K562 (cell line): Measurements from ENCODE around the gene HJV. TPM values are rescaled to one million over a fixed set of nuclear protein-coding genes. Genes with fewer than 3 reads are reported as not detected.

Source experiments
- FUS ChIP-seq: fragments of 200-400 bp; formaldehyde crosslinking; optimal IDR thresholded peaks from 2 replicates; pipeline ENCODE3; 2017; ENCODE audit warnings: low read depth, low read length
- GATAD2A ChIP-seq: fragments of 450-650 bp; IDR thresholded peaks from 2 replicates; pipeline ENCODE4 v1.6.1; 2017
- HDGF ChIP-seq: fragments of 450-650 bp; IDR thresholded peaks from 2 replicates; pipeline ENCODE4 v1.6.1; 2016
- JUND ChIP-seq, 2 experiments: IDR thresholded peaks; 2 replicates in 1 of 2; 3 replicates in 1 of 2; pipeline ENCODE4 v1.6.1; 2011; ENCODE audit warnings: borderline replicate concordance in 2 of 2, low read depth in 2 of 2, low read length in 2 of 2, improper control_type of control experiment in 1 of 2, missing biosample characterization in 1 of 2, missing genetic modification characterization in 1 of 2, missing genetic modification reagents in 1 of 2
- MTA1 ChIP-seq: fragments of 450-650 bp; IDR thresholded peaks from 2 replicates; pipeline ENCODE4 v1.6.1; 2017; ENCODE audit warnings: borderline replicate concordance
- SMARCE1 ChIP-seq: fragments of 450-650 bp; IDR thresholded peaks from 2 replicates; pipeline ENCODE4 v1.7.1; 2016; ENCODE audit warnings: mild to moderate bottlenecking
- TBP ChIP-seq: optimal IDR thresholded peaks from 2 replicates; pipeline ENCODE3; 2011; ENCODE audit warnings: low read depth, low read length, improper control_type of control experiment
- ZBED1 ChIP-seq: IDR thresholded peaks from 2 replicates; pipeline ENCODE4 v1.6.1; 2014
- ZNF785 ChIP-seq: fragments of 250-450 bp; sonication (Bioruptor Pico); IDR thresholded peaks from 2 replicates; pipeline ENCODE4 v1.4.0; 2020; ENCODE audit warnings: mild to moderate bottlenecking
- ZNF830 ChIP-seq: fragments of 250-450 bp; sonication (Bioruptor Pico); IDR thresholded peaks from 2 replicates; pipeline ENCODE4 v1.5.0; 2021; ENCODE audit warnings: mild to moderate bottlenecking
- polyA plus RNA-seq, 8 experiments: library from polyadenylated mRNA; depleted of rRNA in 4 of 8; stranded (reverse) in 5 of 8; unstranded in 3 of 8; fragments of >200 nt; fragmentation: Nextera tagmentation in 2 of 8; fragmentation: Illumina TruSeq in 1 of 8; extraction: Ambion mirVana in 2 of 8; extraction: Trizol in 1 of 8; gene quantifications; 2 replicates each; pipeline versions ENCODE4 v1.2.1 to v1.2.3, GENCODE V29; 2011 to 2014; ENCODE audit warnings: inconsistent platforms in 1 of 8, missing spikeins in 1 of 8
- total RNA-seq, 7 experiments: library from RNA; depleted of rRNA in 6 of 7; stranded (reverse); fragments of >200 nt in 6 of 7; fragmentation: Illumina TruSeq in 2 of 7; extraction: Trizol in 2 of 7; gene quantifications; 2 replicates each; pipeline versions ENCODE4 v1.2.1 to v1.2.3, GENCODE V29; 2011 to 2021; ENCODE audit warnings: low replicate concordance in 1 of 7
- TF ChIP-seq, protein P1 (sequence below): fragments of 250-450 bp; sonication (Bioruptor Pico); IDR thresholded peaks from 2 replicates; pipeline ENCODE4 v1.4.0; 2020; ENCODE audit warnings: mild to moderate bottlenecking, moderate library complexity, borderline replicate concordance
- TF ChIP-seq, protein P2 (sequence below), 2 experiments: fragments of 450-650 bp in 1 of 2; sonication (generic) in 1 of 2; formaldehyde crosslinking in 1 of 2; IDR thresholded peaks; 2 replicates each; pipeline versions ENCODE4 v1.7.1 to v1.9.0; 2016 to 2022; ENCODE audit warnings: inconsistent platforms in 1 of 2, mild to moderate bottlenecking in 1 of 2, missing genetic modification reagents in 1 of 2
- TF ChIP-seq, protein P3 (sequence below): fragments of 450-650 bp; formaldehyde crosslinking; IDR thresholded peaks from 2 replicates; pipeline ENCODE4 v1.4.0; 2020; ENCODE audit warnings: mild to moderate bottlenecking

HJV gene
- total and polyA plus RNA-seq, 9 of the 15 experiments (the other 6 are each of a cell fraction or from before 2014, with no cell fraction given): 1.0 to 6.6 (median 2.4) TPM

DNA sequence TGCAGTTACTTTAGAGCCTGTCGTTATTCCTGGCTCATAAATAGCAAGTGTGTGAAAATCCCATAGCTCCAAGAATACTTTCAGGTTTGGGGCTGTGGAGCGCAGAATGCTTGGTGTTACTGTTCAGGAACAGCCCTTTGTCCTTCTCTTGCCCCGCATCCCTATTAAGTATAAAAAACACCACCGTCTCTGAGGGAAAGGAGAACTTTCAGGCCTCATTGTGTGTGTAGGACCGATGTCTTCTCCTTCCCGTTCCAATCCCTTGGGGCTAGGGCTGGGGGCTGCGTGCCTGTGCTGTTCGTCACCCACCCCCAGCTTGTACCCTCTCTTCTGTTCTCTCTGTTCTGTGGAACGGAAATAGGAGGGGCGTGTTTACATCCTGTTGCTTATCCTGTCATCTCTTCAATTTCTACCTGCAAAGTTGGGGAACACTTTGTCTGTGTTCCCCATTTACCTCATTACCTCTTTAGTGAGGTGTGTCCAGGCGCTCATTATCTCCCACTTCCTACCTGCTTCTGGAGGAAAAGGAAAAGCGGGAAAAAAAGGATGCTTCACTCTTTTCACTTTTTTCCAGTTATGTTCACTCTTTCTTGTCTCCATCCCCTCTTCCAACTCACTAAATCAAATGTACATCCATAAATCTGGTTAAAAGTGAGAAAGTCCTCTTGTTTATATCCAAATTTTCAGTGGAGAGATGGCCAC, 24.4 kb downstream of the HJV start (continued):
- TF ChIP-seq, protein P1, sequence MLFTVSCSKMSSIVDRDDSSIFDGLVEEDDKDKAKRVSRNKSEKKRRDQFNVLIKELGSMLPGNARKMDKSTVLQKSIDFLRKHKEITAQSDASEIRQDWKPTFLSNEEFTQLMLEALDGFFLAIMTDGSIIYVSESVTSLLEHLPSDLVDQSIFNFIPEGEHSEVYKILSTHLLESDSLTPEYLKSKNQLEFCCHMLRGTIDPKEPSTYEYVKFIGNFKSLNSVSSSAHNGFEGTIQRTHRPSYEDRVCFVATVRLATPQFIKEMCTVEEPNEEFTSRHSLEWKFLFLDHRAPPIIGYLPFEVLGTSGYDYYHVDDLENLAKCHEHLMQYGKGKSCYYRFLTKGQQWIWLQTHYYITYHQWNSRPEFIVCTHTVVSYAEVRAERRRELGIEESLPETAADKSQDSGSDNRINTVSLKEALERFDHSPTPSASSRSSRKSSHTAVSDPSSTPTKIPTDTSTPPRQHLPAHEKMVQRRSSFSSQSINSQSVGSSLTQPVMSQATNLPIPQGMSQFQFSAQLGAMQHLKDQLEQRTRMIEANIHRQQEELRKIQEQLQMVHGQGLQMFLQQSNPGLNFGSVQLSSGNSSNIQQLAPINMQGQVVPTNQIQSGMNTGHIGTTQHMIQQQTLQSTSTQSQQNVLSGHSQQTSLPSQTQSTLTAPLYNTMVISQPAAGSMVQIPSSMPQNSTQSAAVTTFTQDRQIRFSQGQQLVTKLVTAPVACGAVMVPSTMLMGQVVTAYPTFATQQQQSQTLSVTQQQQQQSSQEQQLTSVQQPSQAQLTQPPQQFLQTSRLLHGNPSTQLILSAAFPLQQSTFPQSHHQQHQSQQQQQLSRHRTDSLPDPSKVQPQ (CRISPR knock-in tag): no peak
- TF ChIP-seq JUND (IDR thresholded peaks at IDR 0.05; ENCODE audit: borderline replicate concordance, low read depth, low read length) (no peak), JUND (tag; IDR thresholded peaks at IDR 0.05; ENCODE audit: borderline replicate concordance, low read depth, low read length) (0 out of 3 replicates have a peak, but pooled peaks have one; percentile 6), ZNF785 (no peak), FUS (no peak), MTA1 (0 out of 2 replicates have a peak, but pooled peaks have one; percentile 66), ZNF830 (CRISPR knock-in tag) (0 out of 2 replicates have a peak, but pooled peaks have one; percentile 43), SMARCE1 (peak; percentile 13; the same call in 1 of the 2 replicates), HDGF (peak; percentile 90; the same call in 1 of the 2 replicates), ZBED1 (no peak), GATAD2A (0 out of 2 replicates have a peak, but pooled peaks have one; percentile 21), TBP (peak; percentile 47)
- TF ChIP-seq, protein P2, sequence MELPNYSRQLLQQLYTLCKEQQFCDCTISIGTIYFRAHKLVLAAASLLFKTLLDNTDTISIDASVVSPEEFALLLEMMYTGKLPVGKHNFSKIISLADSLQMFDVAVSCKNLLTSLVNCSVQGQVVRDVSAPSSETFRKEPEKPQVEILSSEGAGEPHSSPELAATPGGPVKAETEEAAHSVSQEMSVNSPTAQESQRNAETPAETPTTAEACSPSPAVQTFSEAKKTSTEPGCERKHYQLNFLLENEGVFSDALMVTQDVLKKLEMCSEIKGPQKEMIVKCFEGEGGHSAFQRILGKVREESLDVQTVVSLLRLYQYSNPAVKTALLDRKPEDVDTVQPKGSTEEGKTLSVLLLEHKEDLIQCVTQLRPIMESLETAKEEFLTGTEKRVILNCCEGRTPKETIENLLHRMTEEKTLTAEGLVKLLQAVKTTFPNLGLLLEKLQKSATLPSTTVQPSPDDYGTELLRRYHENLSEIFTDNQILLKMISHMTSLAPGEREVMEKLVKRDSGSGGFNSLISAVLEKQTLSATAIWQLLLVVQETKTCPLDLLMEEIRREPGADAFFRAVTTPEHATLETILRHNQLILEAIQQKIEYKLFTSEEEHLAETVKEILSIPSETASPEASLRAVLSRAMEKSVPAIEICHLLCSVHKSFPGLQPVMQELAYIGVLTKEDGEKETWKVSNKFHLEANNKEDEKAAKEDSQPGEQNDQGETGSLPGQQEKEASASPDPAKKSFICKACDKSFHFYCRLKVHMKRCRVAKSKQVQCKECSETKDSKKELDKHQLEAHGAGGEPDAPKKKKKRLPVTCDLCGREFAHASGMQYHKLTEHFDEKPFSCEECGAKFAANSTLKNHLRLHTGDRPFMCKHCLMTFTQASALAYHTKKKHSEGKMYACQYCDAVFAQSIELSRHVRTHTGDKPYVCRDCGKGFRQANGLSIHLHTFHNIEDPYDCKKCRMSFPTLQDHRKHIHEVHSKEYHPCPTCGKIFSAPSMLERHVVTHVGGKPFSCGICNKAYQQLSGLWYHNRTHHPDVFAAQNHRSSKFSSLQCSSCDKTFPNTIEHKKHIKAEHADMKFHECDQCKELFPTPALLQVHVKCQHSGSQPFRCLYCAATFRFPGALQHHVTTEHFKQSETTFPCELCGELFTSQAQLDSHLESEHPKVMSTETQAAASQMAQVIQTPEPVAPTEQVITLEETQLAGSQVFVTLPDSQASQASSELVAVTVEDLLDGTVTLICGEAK (IDR thresholded peaks at IDR 0.05): 0 out of 2 replicates have a peak, but pooled peaks have one; percentile 11
- TF ChIP-seq, protein P2 (CRISPR knock-in tag; IDR thresholded peaks at IDR 0.05): no peak
- TF ChIP-seq, protein P3, sequence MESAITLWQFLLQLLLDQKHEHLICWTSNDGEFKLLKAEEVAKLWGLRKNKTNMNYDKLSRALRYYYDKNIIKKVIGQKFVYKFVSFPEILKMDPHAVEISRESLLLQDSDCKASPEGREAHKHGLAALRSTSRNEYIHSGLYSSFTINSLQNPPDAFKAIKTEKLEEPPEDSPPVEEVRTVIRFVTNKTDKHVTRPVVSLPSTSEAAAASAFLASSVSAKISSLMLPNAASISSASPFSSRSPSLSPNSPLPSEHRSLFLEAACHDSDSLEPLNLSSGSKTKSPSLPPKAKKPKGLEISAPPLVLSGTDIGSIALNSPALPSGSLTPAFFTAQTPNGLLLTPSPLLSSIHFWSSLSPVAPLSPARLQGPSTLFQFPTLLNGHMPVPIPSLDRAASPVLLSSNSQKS (CRISPR knock-in tag): no peak
